Activated T-cell treated with anti-CD3 and anti-CD28 coated beads, Interleukin-2, amount 50 U/mL, for 72 hours (primary cell): Measurements from ENCODE around the gene EIF4E1B. TPM values are rescaled to one million over a fixed set of nuclear protein-coding genes. Genes with fewer than 3 reads are reported as not detected.

Source experiments
- ATAC-seq, 2 donors: fragments of 150-1000 bp; cut with Tn5 transposase; replicated peaks in 1 of 2; 2 replicates each; pipeline ENCODE4 v1.10.0; 2021; ENCODE audit warnings: moderate library complexity in 2 of 2, mild to moderate bottlenecking in 1 of 2
- DNase-seq, 2 donors: peaks; one replicate each; pipeline ENCODE4 v3.0.0; 2021 to 2022; ENCODE audit warnings: mixed read lengths in 1 of 2
- H3K27ac Mint-ChIP-seq: one replicate; pipeline ENCODE4 v1.8.0; 2022; ENCODE audit warnings: mild to moderate bottlenecking, moderate library complexity, mixed read lengths
- H3K27me3 Mint-ChIP-seq: one replicate; pipeline ENCODE4 v1.8.0; 2022; ENCODE audit warnings: low read depth, mixed read lengths
- H3K36me3 Mint-ChIP-seq, 2 donors: one replicate each; pipeline ENCODE4 v1.8.0; 2022; ENCODE audit warnings: mixed read lengths in 2 of 2, mild to moderate bottlenecking in 1 of 2; ENCODE audit not compliant: insufficient read depth in 2 of 2
- H3K4me1 Mint-ChIP-seq: one replicate; pipeline ENCODE4 v1.8.0; 2022; ENCODE audit warnings: low read depth, mixed read lengths
- H3K4me3 Mint-ChIP-seq, 2 donors: one replicate each; pipeline ENCODE4 v1.8.0; 2022; ENCODE audit warnings: mild to moderate bottlenecking in 2 of 2, mixed read lengths in 2 of 2, moderate library complexity in 2 of 2
- H3K9me3 Mint-ChIP-seq, 2 donors: one replicate each; pipeline ENCODE4 v1.8.0; 2022; ENCODE audit warnings: mixed read lengths in 2 of 2
- total RNA-seq, 2 donors: library from RNA; stranded (reverse); gene quantifications; one replicate each; pipeline ENCODE4 v1.2.3, GENCODE V29; 2022

Gene EIF4E1B
- total RNA-seq, 2 donors from 2014 or later, result not detected

GRCh38 chr5:176660860-176661641, 30.6 kb downstream of the EIF4E1B start:
- no peak overlapping the region for H3K27ac Mint-ChIP-seq
- peaks cover 18% of the 10 kb centered on the region for H3K27me3 Mint-ChIP-seq
- H3K9me3 Mint-ChIP-seq, result no peaks in the 10 kb centered on the region
- peak; percentile 80 to 87 for DNase-seq
- H3K4me3 Mint-ChIP-seq, result no peak overlapping the region
- H3K36me3 Mint-ChIP-seq, result peaks cover 0 to 2% of the 10 kb centered on the region in 2 donors
- peak; percentile 84 to 85 for ATAC-seq
- H3K4me1 Mint-ChIP-seq, result peaks cover 33% of the 10 kb centered on the region

GRCh38 chr5:176661676-176662075, 31.2 kb downstream of the EIF4E1B start:
- Mint-ChIP-seq H3K9me3 (no peaks in the 10 kb centered on the region), H3K36me3 (no peaks in the 10 kb centered on the region), H3K4me3 (no peak overlapping the region), H3K27ac (no peak overlapping the region), H3K27me3 (peaks cover 18% of the 10 kb centered on the region), H3K4me1 (peaks cover 33% of the 10 kb centered on the region)
- ATAC-seq (no peak), DNase-seq (no peak)

- H3K4me1 Mint-ChIP-seq, result peaks cover 31% of the 10 kb centered on the region
Observed at GRCh38 chr5:176662371-176663333, 32.2 kb downstream of the EIF4E1B start.

GRCh38 chr5:176663566-176663965, 33.1 kb downstream of the EIF4E1B start:
- Mint-ChIP-seq H3K9me3 (no peaks in the 10 kb centered on the region), H3K36me3 (no peaks in the 10 kb centered on the region), H3K27me3 (peaks cover 18% of the 10 kb centered on the region), H3K4me1 (peaks cover 22% of the 10 kb centered on the region), H3K27ac (no peak overlapping the region), H3K4me3 (no peak overlapping the region)
- DNase-seq (no peak), ATAC-seq (no peak)

More at GRCh38 chr5:176662371-176663333, 32.2 kb downstream of the EIF4E1B start:
- no peak overlapping the region for H3K27ac Mint-ChIP-seq
- DNase-seq (no peak), ATAC-seq (no peak)
- no peak overlapping the region for H3K4me3 Mint-ChIP-seq
- no peaks in the 10 kb centered on the region for H3K9me3 Mint-ChIP-seq
- no peaks in the 10 kb centered on the region for H3K36me3 Mint-ChIP-seq
- peaks cover 18% of the 10 kb centered on the region for H3K27me3 Mint-ChIP-seq

GRCh38 chr5:176664479-176664878, 34.0 kb downstream of the EIF4E1B start:
- no peak overlapping the region for H3K4me3 Mint-ChIP-seq
- no peak for DNase-seq
- no peaks in the 10 kb centered on the region for H3K9me3 Mint-ChIP-seq
- peaks cover 18% of the 10 kb centered on the region for H3K27me3 Mint-ChIP-seq
- peaks cover 14% of the 10 kb centered on the region for H3K4me1 Mint-ChIP-seq
- H3K36me3 Mint-ChIP-seq, result no peaks in the 10 kb centered on the region
- ATAC-seq, result no peak
- H3K27ac Mint-ChIP-seq, result no peak overlapping the region

- Mint-ChIP-seq H3K4me1 (peaks cover 10% of the 10 kb centered on the region), H3K27me3 (peaks cover 18% of the 10 kb centered on the region), H3K36me3 (no peaks in the 10 kb centered on the region), H3K4me3 (no peak overlapping the region), H3K27ac (no peak overlapping the region), H3K9me3 (no peaks in the 10 kb centered on the region)
- ATAC-seq (no peak), DNase-seq (no peak)
Observed at GRCh38 chr5:176664886-176665285, 34.4 kb downstream of the EIF4E1B start.

GRCh38 chr5:176665517-176665916, 35.0 kb downstream of the EIF4E1B start:
- Mint-ChIP-seq H3K4me1 (peaks cover 4% of the 10 kb centered on the region), H3K27ac (no peak overlapping the region), H3K9me3 (no peaks in the 10 kb centered on the region), H3K4me3 (no peak overlapping the region), H3K36me3 (no peaks in the 10 kb centered on the region), H3K27me3 (peaks cover 18% of the 10 kb centered on the region)
- DNase-seq, result no peak
- ATAC-seq, result no peak

- no peaks in the 10 kb centered on the region for H3K9me3 Mint-ChIP-seq
- no peak for ATAC-seq
- H3K27me3 Mint-ChIP-seq, result peaks cover 29% of the 10 kb centered on the region
- no peak for DNase-seq
- no peak overlapping the region for H3K27ac Mint-ChIP-seq
- no peaks in the 10 kb centered on the region for H3K36me3 Mint-ChIP-seq
- no peaks in the 10 kb centered on the region for H3K4me1 Mint-ChIP-seq
- H3K4me3 Mint-ChIP-seq, result no peak overlapping the region
Observed at GRCh38 chr5:176667637-176668036, 37.2 kb downstream of the EIF4E1B start.

- Mint-ChIP-seq H3K9me3 (no peaks in the 10 kb centered on the region), H3K4me1 (no peaks in the 10 kb centered on the region), H3K36me3 (no peaks in the 10 kb centered on the region), H3K27ac (no peak overlapping the region), H3K4me3 (no peak overlapping the region), H3K27me3 (peaks cover 20% of the 10 kb centered on the region)
- ATAC-seq (no peak), DNase-seq (no peak)
Observed at GRCh38 chr5:176670449-176670848, 40.0 kb downstream of the EIF4E1B start.

GRCh38 chr5:176671399-176671798, 40.9 kb downstream of the EIF4E1B start:
- Mint-ChIP-seq H3K4me3 (no peak overlapping the region), H3K36me3 (no peaks in the 10 kb centered on the region), H3K9me3 (no peaks in the 10 kb centered on the region), H3K4me1 (no peaks in the 10 kb centered on the region), H3K27me3 (peaks cover 17% of the 10 kb centered on the region), H3K27ac (no peak overlapping the region)
- DNase-seq (no peak), ATAC-seq (no peak)

- peaks cover 21% of the 10 kb centered on the region for H3K27me3 Mint-ChIP-seq
Observed at GRCh38 chr5:176671890-176672747, 41.6 kb downstream of the EIF4E1B start.

GRCh38 chr5:176673651-176674583, 43.4 kb downstream of the EIF4E1B start:
- Mint-ChIP-seq H3K4me3 (no peak overlapping the region), H3K27me3 (peaks cover 35% of the 10 kb centered on the region), H3K4me1 (no peaks in the 10 kb centered on the region), H3K9me3 (no peaks in the 10 kb centered on the region), H3K36me3 (no peaks in the 10 kb centered on the region), H3K27ac (no peak overlapping the region)
- DNase-seq (no peak), ATAC-seq (no peak)

More at GRCh38 chr5:176671890-176672747, 41.6 kb downstream of the EIF4E1B start:
- Mint-ChIP-seq H3K27ac (no peak overlapping the region), H3K4me1 (no peaks in the 10 kb centered on the region), H3K36me3 (no peaks in the 10 kb centered on the region), H3K9me3 (no peaks in the 10 kb centered on the region), H3K4me3 (no peak overlapping the region)
- DNase-seq, result no peak
- no peak for ATAC-seq
